Endothelial cell of umbilical vein (primary cell): Measurements from ENCODE around the gene ST8SIA6. TPM values are rescaled to one million over a fixed set of nuclear protein-coding genes. Genes with fewer than 3 reads are reported as not detected.

ENCODE experiments used
- BruUV-seq: library from RNA; stranded (reverse); fragments of 400-500 nt; replicated peaks from 2 replicates; lab custom pipeline; 2021; lab: Mats Ljungman, UMichigan
- CTCF ChIA-PET: fragments of 300-600, 350-600 bp; sonication (Branson Sonifier 250); formaldehyde crosslinking; loops from one replicate; lab custom pipeline; 2021; ENCODE audit warnings: antibody characterized with exemption, inconsistent platforms; lab: Charles Lee
- POLR2A ChIA-PET: fragments of 300-600, 350-600 bp; sonication (Branson Sonifier 250); formaldehyde crosslinking; loops from one replicate; lab custom pipeline; 2021; ENCODE audit warnings: antibody characterized with exemption, inconsistent platforms; lab: Charles Lee
- DNase-seq: peaks from one replicate; pipeline ENCODE4 v3.0.0-alpha.2; 2011; ENCODE audit warnings: low read depth, low spot score
- FAIRE-seq: peaks from 2 replicates; lab custom pipeline; 2011; peaks lifted over from hg19 to GRCh38; lab: Jason Lieb, UNC
- H2AFZ ChIP-seq: 2 replicates; pipeline ENCODE4 v1.6.0; 2012; ENCODE audit warnings: low read depth, low read length, control low read depth, inconsistent platforms
- H3K27ac ChIP-seq: 2 replicates; pipeline ENCODE4 v1.5.1; 2011; ENCODE audit warnings: low read depth, mild to moderate bottlenecking, control low read depth, low read length, moderate library complexity; ENCODE audit not compliant: insufficient read depth
- H3K27me3 ChIP-seq, 2 experiments: 2 replicates each; pipeline versions ENCODE4 v1.6.0 to v1.6.1; 2011; ENCODE audit warnings: low read length in 2 of 2, mixed read lengths in 1 of 2; ENCODE audit not compliant: control insufficient read depth in 2 of 2, insufficient read depth in 2 of 2
- H3K36me3 ChIP-seq, 2 experiments: 2 replicates in 1 of 2; 3 replicates in 1 of 2; pipeline ENCODE4 v1.5.1; 2011; ENCODE audit warnings: low read length in 2 of 2, mild to moderate bottlenecking in 1 of 2, moderate library complexity in 1 of 2; ENCODE audit not compliant: control insufficient read depth in 2 of 2, insufficient read depth in 2 of 2; ENCODE audit errors: extremely low read depth in 1 of 2
- H3K4me1 ChIP-seq: 3 replicates; pipeline ENCODE4 v1.5.1; 2011; ENCODE audit warnings: mild to moderate bottlenecking, low read length; ENCODE audit not compliant: control insufficient read depth, insufficient read depth; ENCODE audit errors: extremely low read depth
- H3K4me2 ChIP-seq: 2 replicates; pipeline ENCODE4 v1.6.1; 2011; ENCODE audit warnings: low read length, control low read depth, mixed read lengths; ENCODE audit not compliant: insufficient read depth
- H3K4me3 ChIP-seq, 3 experiments: fragments of 200-600 bp in 1 of 3; sonication (generic), shearing (Covaris generic) in 1 of 3; replicated peaks in 1 of 3; 2 replicates each; pipeline ENCODE4 v1.5.1; 2011 to 2016; ENCODE audit warnings: control low read depth in 3 of 3, low read length in 3 of 3, mild to moderate bottlenecking in 2 of 3, inconsistent platforms in 1 of 3, low read depth in 1 of 3, moderate library complexity in 1 of 3; ENCODE audit not compliant: insufficient read depth in 1 of 3
- H3K79me2 ChIP-seq: 2 replicates; pipeline ENCODE4 v1.6.0; 2012; ENCODE audit warnings: low read length, inconsistent platforms; ENCODE audit not compliant: control insufficient read depth, insufficient read depth
- H3K9ac ChIP-seq: replicated peaks from 2 replicates; pipeline ENCODE3; 2011; ENCODE audit warnings: low read length, control low read depth; ENCODE audit not compliant: insufficient read depth; ENCODE audit errors: extremely low read depth
- H3K9me1 ChIP-seq: replicated peaks from 3 replicates; pipeline ENCODE4 v1.6.0; 2011; ENCODE audit warnings: mild to moderate bottlenecking, low read length; ENCODE audit not compliant: control insufficient read depth, insufficient read depth; ENCODE audit errors: extremely low read depth
- H3K9me3 ChIP-seq: replicated peaks from 2 replicates; pipeline ENCODE4 v1.5.1; 2012; ENCODE audit warnings: low read length, inconsistent platforms; ENCODE audit not compliant: control insufficient read depth, insufficient read depth
- H4K20me1 ChIP-seq: replicated peaks from 2 replicates; pipeline ENCODE3; 2011; ENCODE audit warnings: mild to moderate bottlenecking, low read length; ENCODE audit not compliant: control insufficient read depth, insufficient read depth; ENCODE audit errors: extremely low read depth
- EZH2 ChIP-seq: IDR thresholded peaks from 2 replicates; pipeline ENCODE4 v1.6.1; 2012; ENCODE audit warnings: borderline replicate concordance, low read depth, mild to moderate bottlenecking, moderate library complexity, low read length, inconsistent platforms; ENCODE audit not compliant: severe bottlenecking
- FOS ChIP-seq: IDR thresholded peaks from 2 replicates; pipeline ENCODE4 v1.6.1; 2011; ENCODE audit warnings: mild to moderate bottlenecking, low read length, moderate library complexity, borderline replicate concordance; ENCODE audit not compliant: insufficient read depth
- GATA2 ChIP-seq: IDR thresholded peaks from 2 replicates; pipeline ENCODE4 v1.7.0; 2011; ENCODE audit warnings: low read depth, mild to moderate bottlenecking, moderate library complexity, mixed read lengths, low read length; ENCODE audit not compliant: insufficient read length, insufficient read depth
- JUN ChIP-seq: IDR thresholded peaks from 2 replicates; pipeline ENCODE4 v1.6.1; 2011; ENCODE audit warnings: borderline replicate concordance, low read depth; ENCODE audit not compliant: insufficient read length, insufficient read depth
- MYC ChIP-seq: IDR thresholded peaks from one replicate; pipeline ENCODE4 v1.6.1; 2011; ENCODE audit warnings: mild to moderate bottlenecking, low read depth, low read length
- POLR2A ChIP-seq: IDR thresholded peaks from 2 replicates; pipeline ENCODE4 v1.6.1; 2012; ENCODE audit warnings: low read depth, mild to moderate bottlenecking, control low read depth, low read length
- POLR2AphosphoS5 ChIP-seq: IDR thresholded peaks from 2 replicates; pipeline ENCODE4 v1.6.1; 2012; ENCODE audit warnings: low read depth, mild to moderate bottlenecking, control low read depth, low read length, moderate library complexity; ENCODE audit not compliant: insufficient read depth
- dilution Hi-C: fragments of 300-500 bp; cut with MboI; formaldehyde crosslinking; loops from one replicate; pipeline ENCODE4 v1.15.0; 2019; ENCODE audit warnings: low sequenced_read_pairs; ENCODE audit not compliant: extremely low pct_ligation_motif_present
- intact Hi-C: fragments of 100-400 bp; cut with micrococcal nuclease; formaldehyde crosslinking; loops from one replicate; pipeline ENCODE4 v1.10.0; 2022
- polyA plus RNA-seq, 4 experiments: library from polyadenylated mRNA; depleted of rRNA in 3 of 4; stranded (reverse) in 3 of 4; unstranded in 1 of 4; fragments of >200 nt; gene quantifications; 2 replicates each; pipeline versions ENCODE4 v1.2.1 to v1.2.3, GENCODE V29; 2011 to 2012; ENCODE audit warnings: missing spikeins in 1 of 4
- total RNA-seq: library from RNA; stranded (reverse); gene quantifications from 2 replicates; pipeline ENCODE4 v1.2.3, GENCODE V29; 2021
- TF ChIP-seq, protein P1 (sequence below), 2 donors: IDR thresholded peaks; 1 replicate in 1 of 2; 2 replicates in 1 of 2; pipeline ENCODE4 v1.5.1; 2011; ENCODE audit warnings: low read length in 2 of 2, mild to moderate bottlenecking in 2 of 2, moderate library complexity in 2 of 2, control low read depth in 1 of 2, inconsistent platforms in 1 of 2, low read depth in 1 of 2; ENCODE audit not compliant: insufficient read depth in 1 of 2; ENCODE audit errors: extremely low read depth in 1 of 2
- TF ChIP-seq, protein P2 (sequence below): IDR thresholded peaks from 2 replicates; pipeline ENCODE4 v1.6.1; 2011; ENCODE audit not compliant: insufficient read depth, insufficient read length

The ST8SIA6 gene
- total and polyA plus RNA-seq, 2 donors (not counting 3 experiments of a cell fraction or from before 2014, with no cell fraction given) = 0.40 to 0.51 TPM

DNA sequence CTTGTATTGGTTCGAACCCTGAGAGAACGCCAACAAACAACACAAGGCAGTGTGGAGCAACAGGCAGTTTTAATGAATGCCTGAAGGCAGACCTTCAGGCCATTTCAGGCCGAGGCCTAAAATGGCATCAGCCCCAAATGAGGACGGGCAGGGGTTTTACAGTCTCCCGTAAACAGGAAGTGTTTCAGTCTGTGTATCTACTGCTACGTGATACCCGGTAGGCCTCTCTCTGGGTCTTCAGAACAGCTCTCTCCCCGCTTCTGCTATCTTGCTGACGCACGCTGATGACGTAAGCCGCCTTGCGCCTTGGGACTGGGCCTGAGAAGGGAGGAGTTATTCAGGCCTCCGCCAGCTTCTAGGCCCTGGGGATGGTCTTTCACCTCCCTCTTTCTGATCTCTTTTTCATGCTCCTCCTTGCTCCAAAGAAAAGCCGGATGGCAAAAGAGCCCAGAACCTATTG is 67.7 kb downstream of the ST8SIA6 start:
- intact Hi-C loops (no loop called here), dilution Hi-C loops (no loop called here)
- H3K36me3 ChIP-seq = no peaks in the 10 kb centered on the region
- POLR2A ChIA-PET = interaction anchor here (0.6 kb wide), 1 partner anchor 20 kb away, joined by 3 read pairs; no protein-coding TSS in a partner anchor
- FAIRE-seq (no peak), DNase-seq (no peak)
- H3K9me1 ChIP-seq = no peaks in the 10 kb centered on the region
- H4K20me1 ChIP-seq = no peaks in the 10 kb centered on the region
- H3K27me3 ChIP-seq = no peaks in the 10 kb centered on the region
- TF ChIP-seq EZH2 (no peak), JUN (no peak), MYC (no peak), GATA2 (no peak), FOS (no peak), POLR2AphosphoS5 (no peak), POLR2A (no peak)
- TF ChIP-seq, protein P1, sequence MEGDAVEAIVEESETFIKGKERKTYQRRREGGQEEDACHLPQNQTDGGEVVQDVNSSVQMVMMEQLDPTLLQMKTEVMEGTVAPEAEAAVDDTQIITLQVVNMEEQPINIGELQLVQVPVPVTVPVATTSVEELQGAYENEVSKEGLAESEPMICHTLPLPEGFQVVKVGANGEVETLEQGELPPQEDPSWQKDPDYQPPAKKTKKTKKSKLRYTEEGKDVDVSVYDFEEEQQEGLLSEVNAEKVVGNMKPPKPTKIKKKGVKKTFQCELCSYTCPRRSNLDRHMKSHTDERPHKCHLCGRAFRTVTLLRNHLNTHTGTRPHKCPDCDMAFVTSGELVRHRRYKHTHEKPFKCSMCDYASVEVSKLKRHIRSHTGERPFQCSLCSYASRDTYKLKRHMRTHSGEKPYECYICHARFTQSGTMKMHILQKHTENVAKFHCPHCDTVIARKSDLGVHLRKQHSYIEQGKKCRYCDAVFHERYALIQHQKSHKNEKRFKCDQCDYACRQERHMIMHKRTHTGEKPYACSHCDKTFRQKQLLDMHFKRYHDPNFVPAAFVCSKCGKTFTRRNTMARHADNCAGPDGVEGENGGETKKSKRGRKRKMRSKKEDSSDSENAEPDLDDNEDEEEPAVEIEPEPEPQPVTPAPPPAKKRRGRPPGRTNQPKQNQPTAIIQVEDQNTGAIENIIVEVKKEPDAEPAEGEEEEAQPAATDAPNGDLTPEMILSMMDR (IDR thresholded peaks at IDR 0.05; ENCODE audit: extremely low read depth in 1 of 2, insufficient read depth in 1 of 2, low read depth in 1 of 2, low read length in 2 of 2) = no peak
- TF ChIP-seq, protein P2, sequence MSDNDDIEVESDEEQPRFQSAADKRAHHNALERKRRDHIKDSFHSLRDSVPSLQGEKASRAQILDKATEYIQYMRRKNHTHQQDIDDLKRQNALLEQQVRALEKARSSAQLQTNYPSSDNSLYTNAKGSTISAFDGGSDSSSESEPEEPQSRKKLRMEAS = no peak
- no TSS peak for BruUV-seq
- H3K4me3 ChIP-seq = no peak overlapping the region
- no peaks in the 10 kb centered on the region for H3K79me2 ChIP-seq
- no peaks in the 10 kb centered on the region for H3K4me1 ChIP-seq
- no peak overlapping the region for H2AFZ ChIP-seq
- no peak overlapping the region for H3K27ac ChIP-seq
- CTCF ChIA-PET = interaction anchor here (0.6 to 2.5 kb wide), 3 partner anchors 13 to 1581 kb away, joined by 3 to 11 read pairs (median 3); no protein-coding TSS in a partner anchor
- H3K9ac ChIP-seq = no peak overlapping the region
- H3K9me3 ChIP-seq = no peaks in the 10 kb centered on the region
- no peak overlapping the region for H3K4me2 ChIP-seq
